ENCODE data around the gene RFNG. TPM values are rescaled to one million over a fixed set of nuclear protein-coding genes. Genes with fewer than 3 reads are reported as not detected.

The RFNG gene
- total RNA-seq, 1 donor from 2014 or later: 21.1 TPM

- TF ChIP-seq CTCF (IDR thresholded peaks at IDR 0.05; ENCODE audit: borderline replicate concordance): no peak
- Histone ChIP-seq H3K27ac (replicated peaks) (no peak overlapping the region), H3K27me3 (ENCODE audit: low read depth) (no peaks in the 10 kb centered on the region), H3K36me3 (peaks cover 60% of the 10 kb centered on the region), H3K9me3 (replicated peaks) (no peaks in the 10 kb centered on the region), H3K4me1 (peaks cover 34% of the 10 kb centered on the region), H3K4me3 (no peak overlapping the region)
- DNase-seq: peak; percentile 15
- intact Hi-C loops (cut with micrococcal nuclease): no loop called here
Observed at GRCh38 chr17:82094931-82095776, 43.5 kb upstream of the RFNG start.

- no peak overlapping the region for H3K4me3 ChIP-seq
- H3K4me1 ChIP-seq: peaks cover 20% of the 10 kb centered on the region
- H3K36me3 ChIP-seq: peaks cover 80% of the 10 kb centered on the region
- no peak for TF ChIP-seq CTCF (IDR thresholded peaks at IDR 0.05; ENCODE audit: borderline replicate concordance)
- peak; percentile 11 for DNase-seq
- intact Hi-C loops (cut with micrococcal nuclease): no loop called here
- no peaks in the 10 kb centered on the region for H3K9me3 ChIP-seq (replicated peaks)
- no peak overlapping the region for H3K27ac ChIP-seq (replicated peaks)
- no peaks in the 10 kb centered on the region for H3K27me3 ChIP-seq (ENCODE audit: low read depth)
Observed at GRCh38 chr17:82092995-82093751, 41.6 kb upstream of the RFNG start.

GRCh38 chr17:82092628-82092994 is 41.0 kb upstream of the RFNG start:
- Histone ChIP-seq H3K27ac (replicated peaks) (no peak overlapping the region), H3K9me3 (replicated peaks) (no peaks in the 10 kb centered on the region), H3K4me1 (peaks cover 16% of the 10 kb centered on the region), H3K36me3 (peaks cover 85% of the 10 kb centered on the region), H3K4me3 (no peak overlapping the region), H3K27me3 (ENCODE audit: low read depth) (no peaks in the 10 kb centered on the region)
- TF ChIP-seq CTCF (IDR thresholded peaks at IDR 0.05; ENCODE audit: borderline replicate concordance): no peak
- peak; percentile 10 for DNase-seq
- intact Hi-C loops (cut with micrococcal nuclease): no loop called here

- Histone ChIP-seq H3K27me3 (ENCODE audit: low read depth) (no peaks in the 10 kb centered on the region), H3K27ac (replicated peaks) (no peak overlapping the region), H3K4me3 (no peak overlapping the region), H3K4me1 (peaks cover 12% of the 10 kb centered on the region), H3K9me3 (replicated peaks) (no peaks in the 10 kb centered on the region), H3K36me3 (peaks cover 90% of the 10 kb centered on the region)
- DNase-seq: peak; percentile 10
- no peak for TF ChIP-seq CTCF (IDR thresholded peaks at IDR 0.05; ENCODE audit: borderline replicate concordance)
- intact Hi-C loops (cut with micrococcal nuclease): no loop called here
Observed at GRCh38 chr17:82092094-82092586, 40.5 kb upstream of the RFNG start.

GRCh38 chr17:82091264-82092066 is 39.9 kb upstream of the RFNG start:
- H3K4me3 ChIP-seq: no peak overlapping the region
- H3K36me3 ChIP-seq: peaks cover 97% of the 10 kb centered on the region
- H3K4me1 ChIP-seq: peaks cover 5% of the 10 kb centered on the region
- H3K27ac ChIP-seq (replicated peaks): no peak overlapping the region
- no peak for TF ChIP-seq CTCF (IDR thresholded peaks at IDR 0.05; ENCODE audit: borderline replicate concordance)
- DNase-seq: peak; percentile 10
- no peaks in the 10 kb centered on the region for H3K9me3 ChIP-seq (replicated peaks)
- no peaks in the 10 kb centered on the region for H3K27me3 ChIP-seq (ENCODE audit: low read depth)
- intact Hi-C loops (cut with micrococcal nuclease): no loop called here
